Suppressor macrophage (primary cell): Measurements from ENCODE around the gene CSK.

Source experiments
- DNase-seq, 4 experiments: peaks; one replicate each; pipeline ENCODE4 v3.0.0-alpha.2; 2020 to 2022

Gene CSK

DNA sequence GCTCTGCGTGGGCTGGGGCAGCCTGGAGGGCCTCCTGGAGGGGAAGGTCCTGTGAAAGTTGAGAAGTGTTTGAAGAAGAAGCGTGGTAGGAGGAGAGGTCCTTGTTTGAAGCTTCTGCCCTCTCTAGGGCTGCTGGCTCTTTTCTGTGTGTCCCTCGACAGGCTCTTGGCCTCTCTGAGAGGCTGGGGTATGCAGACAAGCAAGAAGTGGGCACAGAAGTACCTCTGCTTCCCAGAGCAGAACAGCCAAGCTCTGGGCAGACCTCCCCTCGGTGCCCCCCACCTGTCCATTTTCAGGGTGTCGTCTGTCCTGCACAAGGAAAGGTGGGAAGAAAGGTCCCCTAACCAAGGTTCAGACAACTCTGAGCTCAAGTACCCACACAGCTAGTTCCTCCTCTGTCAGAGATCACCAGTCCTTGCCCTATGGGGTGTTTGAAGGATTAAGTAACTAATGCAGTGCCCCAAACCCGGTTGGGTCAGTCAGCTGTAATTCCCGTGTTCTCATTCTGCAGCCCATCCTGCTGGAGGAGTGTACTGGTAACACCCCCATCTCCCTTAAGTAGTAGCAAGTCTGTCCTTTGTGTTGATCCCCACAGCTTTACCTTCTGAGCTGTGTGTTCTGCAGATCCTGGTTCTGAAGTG lies 6.3 kb downstream of the CSK start:
- peak; percentile 70 to 85 (median 84) for DNase-seq

DNA sequence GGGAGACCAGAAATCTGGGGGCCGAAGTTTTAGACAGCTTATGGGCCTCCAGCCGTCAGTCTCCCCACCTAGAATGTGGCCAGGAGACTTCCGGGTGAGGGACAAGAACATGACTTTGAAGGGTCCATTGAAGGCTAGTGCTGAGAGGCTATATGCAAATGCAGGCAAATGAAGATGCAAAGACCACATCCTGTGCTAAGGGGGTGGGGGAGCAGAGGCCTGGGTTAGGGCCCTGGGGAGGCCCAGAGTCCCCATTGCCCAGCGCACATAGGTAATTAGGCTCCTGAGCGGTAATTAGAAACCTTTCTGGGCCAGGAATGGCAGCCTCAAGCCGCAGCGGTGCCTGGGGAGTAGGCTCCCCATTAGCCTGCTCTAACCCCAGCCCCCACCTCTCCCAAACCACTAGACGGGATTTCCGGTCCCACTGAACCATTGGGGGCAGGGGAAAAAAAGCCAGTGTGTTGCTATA lies 6.8 kb downstream of the CSK start:
- peak in 2 of 4 experiments; percentile 33 to 48 for DNase-seq

DNA sequence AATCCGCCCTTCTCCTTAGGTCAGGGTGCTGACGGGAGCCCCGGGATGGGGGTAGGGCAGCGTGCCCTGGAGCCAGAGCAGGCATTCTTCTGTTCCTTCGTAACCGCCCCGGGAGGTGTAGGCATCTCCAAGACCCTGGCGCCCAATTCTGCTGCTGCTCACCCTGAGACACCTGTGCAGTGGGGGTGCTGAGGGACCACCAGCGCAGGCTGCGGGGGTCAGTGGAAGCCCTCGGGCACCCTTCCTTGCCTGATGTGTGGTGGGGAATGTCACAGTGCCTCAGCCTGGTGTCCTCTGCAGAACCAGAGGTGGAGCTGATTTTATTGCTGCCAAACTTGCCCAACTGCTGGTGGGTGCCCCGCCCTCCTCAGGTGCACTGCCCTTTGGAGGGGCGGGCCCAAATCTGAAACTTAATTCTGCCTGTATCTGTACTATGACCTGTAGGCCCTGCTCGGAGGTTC lies 7.3 kb downstream of the CSK start:
- DNase-seq: no peak

DNA sequence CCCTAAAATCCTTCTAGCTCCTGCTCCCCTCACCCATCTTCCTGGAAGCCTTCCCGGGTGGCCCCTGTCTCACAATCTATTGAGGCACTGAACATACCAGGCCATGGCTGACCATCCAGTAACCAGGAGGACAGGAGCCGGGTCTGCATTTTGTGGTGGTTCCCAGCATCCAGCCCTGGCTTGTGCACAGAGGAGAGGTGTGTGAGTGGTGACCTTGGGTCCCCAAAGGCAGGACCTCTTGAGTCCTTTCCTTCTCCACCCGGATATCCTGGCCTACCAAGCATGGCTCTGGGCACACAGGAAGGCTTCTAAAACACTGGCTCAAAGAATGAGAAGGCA lies 7.8 kb downstream of the CSK start:
- no peak for DNase-seq

DNA sequence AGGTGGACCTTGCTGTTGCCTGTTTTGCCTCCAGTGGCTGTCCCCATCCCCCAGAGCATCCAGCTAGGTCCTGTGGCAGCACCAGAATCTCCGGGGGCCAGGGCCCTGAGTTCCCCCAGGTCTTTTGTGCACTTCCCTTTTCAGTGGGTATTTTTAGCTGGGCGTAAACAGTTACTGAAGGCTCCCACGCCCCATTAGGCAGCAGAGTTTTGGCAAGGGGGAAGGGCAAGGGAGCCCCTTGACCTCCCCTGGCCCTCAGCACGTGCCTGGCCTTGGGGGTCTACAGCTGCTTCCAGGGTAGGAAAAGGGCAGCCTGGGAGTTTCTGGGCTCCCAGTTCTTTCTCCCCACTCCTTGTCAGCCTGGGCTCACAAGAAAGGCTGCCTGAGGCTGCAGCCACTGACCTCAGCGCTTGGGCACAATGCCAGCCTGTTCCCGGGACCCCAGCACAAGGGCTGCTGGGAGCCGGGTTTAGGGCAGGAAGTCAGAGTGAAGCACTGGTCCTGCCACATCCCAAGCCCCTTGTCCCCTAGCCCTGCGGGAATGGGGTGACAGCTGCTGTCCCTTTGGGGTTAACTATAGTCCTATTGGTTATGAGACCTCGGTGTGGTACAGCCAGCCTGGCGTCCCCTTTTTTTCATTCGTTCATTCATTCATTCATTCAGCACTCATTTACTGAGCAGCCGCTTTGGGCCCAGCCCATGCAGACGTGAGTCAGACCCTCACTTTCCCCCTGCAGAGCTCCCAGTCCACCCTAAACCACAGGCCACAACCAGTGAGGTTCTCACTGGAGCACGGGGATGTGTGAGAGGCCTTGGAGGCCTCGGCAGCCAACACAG lies 8.4 kb downstream of the CSK start:
- DNase-seq: peak; percentile 85 to 91 (median 88)

DNA sequence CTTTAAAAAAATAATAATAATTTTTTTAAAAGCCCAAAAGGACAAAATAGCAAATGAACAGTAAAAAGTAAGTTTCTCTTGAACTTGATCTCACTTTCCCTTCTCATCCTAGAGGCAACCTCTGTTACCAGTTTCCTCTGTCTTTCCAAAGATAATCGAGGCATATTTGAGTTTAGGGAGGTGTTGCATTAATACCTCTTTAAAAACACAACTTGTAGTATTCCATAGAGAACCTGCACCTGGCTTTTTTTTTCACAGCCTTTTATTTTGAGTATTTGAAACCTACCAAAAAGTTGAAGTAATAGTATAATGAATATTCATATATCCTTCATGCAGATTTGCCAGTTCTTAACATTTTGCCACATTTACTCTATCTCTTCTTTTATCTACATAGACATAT lies 9.1 kb downstream of the CSK start:
- no peak for DNase-seq

DNA sequence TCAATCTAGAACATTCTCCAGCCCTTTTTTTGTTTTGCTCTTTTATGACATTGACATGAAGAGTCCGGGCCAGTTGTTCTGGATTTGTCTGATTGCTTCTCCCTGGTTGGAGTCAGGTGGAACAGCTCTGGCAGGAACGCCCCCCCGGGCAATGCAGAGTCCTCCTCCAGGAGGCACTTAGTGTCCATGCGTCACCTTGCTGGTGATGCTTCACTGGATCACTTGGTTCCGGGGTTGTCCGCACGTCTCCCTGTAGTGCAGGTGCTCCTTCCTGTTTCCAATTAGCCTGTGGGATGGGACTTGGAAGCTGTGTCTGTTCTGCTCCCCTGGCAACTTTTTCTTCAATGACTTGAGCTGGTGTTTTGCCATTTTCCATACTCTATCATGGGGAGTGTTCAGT lies 9.8 kb downstream of the CSK start:
- no peak for DNase-seq

DNA sequence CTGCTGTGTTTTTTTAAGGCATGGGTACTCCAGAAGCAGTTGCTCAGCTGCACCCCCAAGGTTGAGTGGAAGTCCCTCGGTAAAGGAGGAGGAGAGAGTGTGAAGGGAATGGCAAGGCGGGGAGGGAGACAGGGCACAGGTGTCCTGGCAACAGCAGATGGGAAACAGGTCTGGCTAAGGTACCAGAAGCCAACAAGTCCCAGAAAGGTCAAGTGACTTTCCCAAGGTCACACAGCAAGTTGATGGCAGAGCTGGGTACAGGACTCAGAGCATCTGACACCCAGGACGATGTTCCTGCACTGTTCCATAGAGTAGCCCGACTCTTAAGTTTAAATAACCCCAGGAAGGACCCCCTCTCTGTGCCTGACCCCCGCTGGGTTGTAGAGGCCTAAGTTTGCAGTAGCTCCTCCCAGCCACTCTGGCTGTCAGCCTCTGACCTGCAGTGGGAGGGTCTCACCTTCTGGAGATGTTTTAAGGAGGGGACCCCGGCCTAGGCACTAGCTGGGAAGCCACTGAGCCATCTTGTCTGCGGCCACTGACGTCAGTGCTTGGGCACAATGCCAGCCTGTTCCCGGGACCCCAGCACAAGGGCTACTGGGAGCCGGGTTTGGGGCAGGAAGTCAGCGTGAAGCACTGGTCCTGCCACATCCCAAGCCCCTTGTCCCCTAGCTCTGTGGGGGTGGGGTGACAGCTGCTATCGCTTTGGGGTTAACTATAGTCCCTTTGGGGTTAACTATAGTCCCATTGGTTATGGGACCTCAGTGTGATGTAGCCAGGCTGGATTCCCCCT lies 10.5 kb downstream of the CSK start:
- peak in 1 of 4 experiments; percentile 32 for DNase-seq

DNA sequence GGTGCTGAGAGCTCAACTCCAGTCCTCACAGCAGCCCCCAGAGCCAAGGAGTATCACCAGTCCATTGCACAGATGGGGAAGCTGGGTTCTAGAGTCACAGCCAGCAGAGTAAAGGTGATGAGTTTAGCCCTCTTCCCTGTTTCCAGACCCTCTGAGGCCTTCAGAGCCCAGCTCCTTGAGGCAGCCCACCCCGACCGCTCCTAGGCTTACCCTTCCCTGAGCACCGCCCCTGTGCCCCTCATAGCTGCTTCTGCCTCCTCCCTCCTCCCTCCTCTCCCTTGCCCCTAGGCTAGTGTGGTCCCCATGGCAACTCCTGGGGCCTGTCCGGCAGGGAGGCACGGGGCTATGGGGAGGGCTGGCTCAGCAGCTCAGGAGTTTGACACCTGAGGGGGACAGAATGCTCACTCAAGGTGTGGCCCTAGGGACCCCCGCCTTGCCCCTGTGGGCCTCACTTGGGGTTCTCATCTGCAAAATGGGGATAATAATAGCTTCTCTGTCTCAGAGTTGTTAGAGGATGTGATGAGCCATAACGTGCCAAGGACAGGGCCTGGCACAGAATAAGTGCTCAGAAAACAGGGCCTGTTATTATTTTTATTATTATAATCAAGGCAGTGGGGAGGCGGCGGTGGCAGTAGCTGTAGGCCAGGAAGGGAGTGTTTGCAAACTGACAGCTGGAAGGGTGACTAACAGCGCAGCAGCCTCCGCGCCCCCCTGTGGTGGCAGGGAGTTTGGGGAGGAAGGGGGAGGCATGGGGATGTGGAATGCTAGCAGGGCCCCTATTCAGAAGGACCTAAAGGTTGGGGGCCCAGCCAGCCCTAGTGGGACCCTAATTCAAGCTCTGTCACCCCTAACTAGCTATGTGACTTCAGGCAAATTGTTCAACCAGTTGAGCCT lies 11.5 kb downstream of the CSK start:
- peak; percentile 58 to 83 (median 64) for DNase-seq

DNA sequence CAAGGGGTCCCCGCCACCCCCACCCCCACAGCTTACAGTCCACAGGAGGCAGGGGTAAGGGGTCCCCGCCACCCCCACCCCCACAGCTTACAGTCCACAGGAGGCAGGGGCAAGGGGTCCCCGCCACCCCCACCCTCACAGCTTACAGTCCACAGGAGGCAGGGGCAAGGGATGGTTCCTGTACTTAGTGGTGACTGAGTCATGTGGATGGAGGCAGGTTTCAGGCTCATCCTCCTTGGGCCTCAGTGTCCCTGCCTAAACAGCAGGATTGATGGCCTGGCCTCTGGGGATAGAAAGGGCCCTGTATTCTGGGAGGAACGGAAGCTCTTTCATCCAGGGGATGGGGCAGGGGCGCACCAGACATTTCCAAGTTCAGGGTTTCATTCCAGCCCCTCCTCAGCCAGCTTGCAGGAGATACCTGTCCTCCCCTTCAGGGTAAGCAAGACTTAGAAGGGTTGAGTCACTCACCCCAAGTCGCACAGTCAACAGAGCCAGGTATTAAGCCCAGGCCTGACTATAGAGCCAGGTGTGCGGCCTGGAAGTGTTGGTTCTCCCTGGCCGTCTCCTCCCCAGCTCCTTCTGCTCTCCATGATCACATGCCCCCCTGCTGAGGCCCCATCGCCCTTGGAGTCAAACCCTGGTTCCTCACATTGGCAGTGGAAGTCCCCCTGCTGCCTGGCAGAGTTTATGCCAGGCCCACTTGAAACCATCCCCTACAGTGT lies 12.5 kb downstream of the CSK start:
- no peak for DNase-seq

DNA sequence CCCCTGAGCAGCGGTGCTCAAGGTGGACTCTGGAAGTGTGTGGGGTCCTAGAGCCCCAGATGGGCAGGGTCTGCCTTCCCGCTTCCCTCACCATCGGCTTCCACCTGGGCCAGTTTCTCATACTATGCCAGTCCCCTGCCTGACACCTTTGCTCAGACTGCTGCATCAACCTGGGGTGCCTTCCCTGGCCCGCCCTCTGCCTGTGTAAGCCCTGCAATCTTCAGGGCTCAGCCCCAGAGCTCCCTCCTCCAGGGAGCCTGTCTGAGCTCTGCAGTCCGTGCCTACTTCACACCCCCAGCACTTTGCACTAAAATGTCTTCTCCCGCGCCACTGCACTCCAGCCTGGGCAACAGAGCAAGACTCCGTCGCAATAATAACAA lies 13.1 kb downstream of the CSK start:
- DNase-seq: no peak

DNA sequence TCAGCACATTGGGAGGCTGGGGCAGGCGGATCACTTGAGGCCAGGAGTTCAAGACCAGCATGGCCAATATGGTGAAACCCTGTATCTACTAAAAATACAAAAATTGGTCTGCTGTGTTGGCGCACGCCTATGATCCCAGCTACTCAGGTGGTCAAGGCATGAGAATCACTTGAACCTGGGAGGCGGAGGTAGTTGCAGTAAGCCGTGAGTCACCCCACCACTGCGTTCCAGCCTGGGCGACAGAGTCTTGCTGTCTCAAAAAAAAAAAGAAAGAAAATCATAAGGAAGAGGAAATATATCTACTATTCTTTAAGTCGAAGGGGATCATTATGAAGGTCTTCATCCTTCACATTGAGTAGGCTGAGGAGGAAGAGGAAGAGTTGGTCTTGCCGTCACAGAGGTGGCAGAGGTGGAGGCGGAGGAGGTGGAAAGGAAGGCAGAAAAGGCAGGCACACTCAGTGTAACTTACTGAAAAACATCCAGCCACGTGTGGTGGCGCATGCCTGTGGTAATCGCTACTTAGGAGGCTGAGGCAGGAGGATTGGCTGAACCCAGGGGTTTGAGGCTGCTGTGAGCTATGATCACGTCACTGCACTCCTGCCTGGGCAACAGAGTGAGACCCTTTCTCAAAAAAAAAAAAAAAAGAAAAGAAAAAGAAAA lies 14.2 kb downstream of the CSK start:
- peak in 2 of 4 experiments; percentile 28 to 34 for DNase-seq

DNA sequence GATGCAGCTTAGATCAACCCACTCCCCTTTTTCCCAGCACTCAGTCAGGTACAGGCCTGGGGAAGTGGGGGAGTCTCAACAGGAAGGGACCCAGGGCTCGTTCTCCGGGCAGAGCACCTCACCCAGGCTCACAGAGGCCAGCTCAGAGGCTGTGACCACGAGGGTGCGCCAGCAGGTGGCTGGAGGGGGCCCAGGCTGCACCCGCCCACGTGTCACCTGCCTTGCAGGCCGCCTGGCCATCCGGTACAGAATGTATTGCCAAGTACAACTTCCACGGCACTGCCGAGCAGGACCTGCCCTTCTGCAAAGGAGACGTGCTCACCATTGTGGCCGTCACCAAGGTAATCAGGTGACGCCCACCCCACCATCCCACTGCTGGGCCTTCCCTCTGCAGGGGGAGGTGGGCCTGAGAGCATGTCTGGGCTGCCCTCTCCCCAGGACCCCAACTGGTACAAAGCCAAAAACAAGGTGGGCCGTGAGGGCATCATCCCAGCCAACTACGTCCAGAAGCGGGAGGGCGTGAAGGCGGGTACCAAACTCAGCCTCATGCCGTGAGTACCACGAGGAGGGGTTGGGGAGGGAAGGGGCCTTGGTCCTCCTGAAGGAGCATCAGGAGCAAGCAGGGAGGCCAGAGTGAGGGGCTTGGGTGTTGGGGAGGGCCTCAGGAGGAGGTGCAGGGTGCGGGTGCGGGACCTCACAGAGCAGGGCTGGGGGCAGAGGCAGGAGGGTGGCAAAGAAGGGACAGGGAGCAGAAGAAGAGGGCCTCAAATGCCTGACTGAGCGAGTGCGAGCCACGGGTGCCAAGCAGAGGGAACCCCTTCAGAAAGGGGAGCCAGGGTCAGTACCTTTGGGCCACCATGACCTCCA lies 16.7 kb downstream of the CSK start:
- DNase-seq: no peak

DNA sequence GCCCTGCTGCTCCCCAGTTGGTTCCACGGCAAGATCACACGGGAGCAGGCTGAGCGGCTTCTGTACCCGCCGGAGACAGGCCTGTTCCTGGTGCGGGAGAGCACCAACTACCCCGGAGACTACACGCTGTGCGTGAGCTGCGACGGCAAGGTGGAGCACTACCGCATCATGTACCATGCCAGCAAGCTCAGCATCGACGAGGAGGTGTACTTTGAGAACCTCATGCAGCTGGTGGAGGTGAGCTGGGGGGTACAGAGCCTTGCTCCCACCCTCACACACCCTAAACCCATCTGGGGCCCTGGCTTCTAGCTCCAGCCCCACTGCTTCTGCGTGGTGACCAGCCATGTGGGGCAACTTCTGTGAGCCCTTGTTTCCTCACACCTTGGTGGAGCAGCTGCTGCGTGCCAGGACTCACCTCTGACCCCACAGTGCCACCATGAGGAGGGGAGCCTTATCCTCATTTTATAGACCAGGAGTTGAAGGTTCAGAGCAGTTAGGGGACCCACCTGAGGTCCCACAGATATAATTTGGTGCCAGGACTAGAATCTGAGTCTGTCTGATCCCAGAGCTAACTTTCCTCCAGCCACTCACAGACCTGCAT lies 17.5 kb downstream of the CSK start:
- DNase-seq: peak in 1 of 4 experiments; percentile 27

DNA sequence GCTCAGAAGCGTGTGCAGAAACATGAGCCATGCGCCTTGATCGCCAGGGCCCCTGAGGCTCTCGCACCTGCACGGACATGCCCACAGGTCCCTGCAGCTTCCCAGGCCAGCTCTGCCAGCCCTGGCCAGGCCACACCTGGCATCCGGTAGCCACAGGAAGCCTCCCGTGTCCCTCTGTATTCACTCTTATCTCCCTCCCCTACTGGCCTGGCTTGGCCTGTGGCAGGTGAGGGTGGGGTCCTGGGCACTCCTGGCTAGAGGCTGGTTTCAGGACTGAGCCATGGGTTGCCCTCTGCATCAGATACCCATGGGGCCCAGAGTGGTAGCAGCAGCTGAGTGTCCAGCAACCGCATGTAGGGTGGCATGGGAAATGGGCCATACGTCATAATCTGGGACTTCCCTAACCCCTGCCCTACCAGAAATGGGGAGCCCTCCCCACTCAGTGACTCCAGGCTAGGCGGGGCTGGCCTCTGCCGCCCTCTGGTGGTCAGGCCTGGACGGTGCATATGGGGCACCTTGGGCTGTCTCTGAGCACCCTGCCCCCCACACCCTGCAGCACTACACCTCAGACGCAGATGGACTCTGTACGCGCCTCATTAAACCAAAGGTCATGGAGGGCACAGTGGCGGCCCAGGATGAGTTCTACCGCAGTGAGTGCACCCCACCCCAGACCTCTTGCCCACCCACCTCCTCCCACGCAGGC lies 18.1 kb downstream of the CSK start:
- DNase-seq: peak; percentile 95 to 98 (median 96)

DNA sequence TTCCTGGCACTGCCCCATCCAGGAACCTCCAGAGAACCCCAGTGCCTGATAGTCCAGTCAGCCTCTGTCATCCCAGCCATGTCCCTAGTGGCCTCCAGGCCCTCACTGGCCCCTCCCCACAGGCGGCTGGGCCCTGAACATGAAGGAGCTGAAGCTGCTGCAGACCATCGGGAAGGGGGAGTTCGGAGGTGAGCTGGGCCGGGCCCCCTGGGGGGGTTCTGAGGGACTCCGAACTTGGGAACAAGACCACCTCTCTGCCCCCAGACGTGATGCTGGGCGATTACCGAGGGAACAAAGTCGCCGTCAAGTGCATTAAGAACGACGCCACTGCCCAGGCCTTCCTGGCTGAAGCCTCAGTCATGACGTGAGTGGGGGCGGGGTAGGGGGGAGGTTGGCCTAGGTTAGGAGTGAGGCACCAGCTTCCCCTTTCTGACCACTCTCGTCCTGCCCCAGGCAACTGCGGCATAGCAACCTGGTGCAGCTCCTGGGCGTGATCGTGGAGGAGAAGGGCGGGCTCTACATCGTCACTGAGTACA lies 18.7 kb downstream of the CSK start:
- DNase-seq: peak; percentile 44 to 65 (median 60)

DNA sequence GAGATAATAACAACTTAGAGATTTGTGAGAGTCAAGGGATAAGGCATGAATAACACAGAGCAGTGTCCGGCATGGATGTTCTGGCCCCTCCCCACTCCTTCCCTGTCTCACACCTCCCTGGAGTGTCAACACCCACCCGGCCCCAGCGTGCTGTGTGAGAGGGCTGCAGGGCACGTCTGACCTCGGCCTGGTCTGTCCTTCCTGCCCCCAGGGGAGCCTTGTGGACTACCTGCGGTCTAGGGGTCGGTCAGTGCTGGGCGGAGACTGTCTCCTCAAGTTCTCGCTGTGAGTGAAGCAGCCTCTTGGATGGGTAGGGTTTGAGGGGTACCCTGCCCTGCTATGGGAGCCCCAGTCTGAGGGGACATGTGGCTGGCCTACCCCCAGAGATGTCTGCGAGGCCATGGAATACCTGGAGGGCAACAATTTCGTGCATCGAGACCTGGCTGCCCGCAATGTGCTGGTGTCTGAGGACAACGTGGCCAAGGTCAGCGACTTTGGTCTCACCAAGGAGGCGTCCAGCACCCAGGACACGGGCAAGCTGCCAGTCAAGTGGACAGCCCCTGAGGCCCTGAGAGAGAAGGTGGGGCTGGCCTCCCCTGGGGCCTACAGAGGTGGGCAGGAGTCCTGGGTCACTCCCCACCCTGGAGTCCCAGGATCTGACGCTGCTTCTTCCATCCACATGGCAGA lies 19.6 kb downstream of the CSK start:
- no peak for DNase-seq

DNA sequence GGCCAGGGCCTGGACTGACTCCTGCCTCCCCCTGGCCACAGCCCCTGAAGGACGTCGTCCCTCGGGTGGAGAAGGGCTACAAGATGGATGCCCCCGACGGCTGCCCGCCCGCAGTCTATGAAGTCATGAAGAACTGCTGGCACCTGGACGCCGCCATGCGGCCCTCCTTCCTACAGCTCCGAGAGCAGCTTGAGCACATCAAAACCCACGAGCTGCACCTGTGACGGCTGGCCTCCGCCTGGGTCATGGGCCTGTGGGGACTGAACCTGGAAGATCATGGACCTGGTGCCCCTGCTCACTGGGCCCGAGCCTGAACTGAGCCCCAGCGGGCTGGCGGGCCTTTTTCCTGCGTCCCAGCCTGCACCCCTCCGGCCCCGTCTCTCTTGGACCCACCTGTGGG lies 20.4 kb downstream of the CSK start:
- DNase-seq: no peak
